SK-N-SH treated with all-trans-retinoic acid at 6 μM for 48 hours (cell line): ENCODE measurements around the gene PLCB1.
"Not testable (repeated sequence)": the region's sequence is repeated elsewhere in the genome, so short reads cannot be mapped to it uniquely, and the experiment has no call there.

ENCODE experiments used
- ATAC-seq: fragments of 200-7000 bp; cut with Tn5 transposase; 3 replicates; pipeline ENCODE4 v1.9.1; 2020; ENCODE audit warnings: mild to moderate bottlenecking, moderate library complexity
- CREB5 ChIP-seq: fragments of 250-450 bp; sonication (Bioruptor Pico); IDR thresholded peaks from 2 replicates; pipeline ENCODE4 v1.5.1; 2020; ENCODE audit warnings: low read depth, mild to moderate bottlenecking, moderate library complexity
- ESRRG ChIP-seq: fragments of 250-450 bp; sonication (Bioruptor Pico); IDR thresholded peaks from 2 replicates; pipeline ENCODE4 v1.6.1; 2021; ENCODE audit warnings: mild to moderate bottlenecking
- GLIS3 ChIP-seq: fragments of 250-450 bp; sonication (Bioruptor Pico); IDR thresholded peaks from 2 replicates; pipeline ENCODE4 v1.5.0; 2020; ENCODE audit warnings: mild to moderate bottlenecking, moderate library complexity
- ISL1 ChIP-seq: fragments of 250-450 bp; sonication (Bioruptor Pico); IDR thresholded peaks from 2 replicates; pipeline ENCODE4 v2.1.2; 2022; ENCODE audit warnings: mild to moderate bottlenecking, moderate library complexity
- PATZ1 ChIP-seq: fragments of 250-450 bp; sonication (Bioruptor Pico); IDR thresholded peaks from 2 replicates; pipeline ENCODE4 v1.8.0; 2020; ENCODE audit warnings: mild to moderate bottlenecking, moderate library complexity, borderline replicate concordance
- PPARA ChIP-seq: fragments of 250-450 bp; sonication (Bioruptor Pico); IDR thresholded peaks from 2 replicates; pipeline ENCODE4 v1.5.0; 2020; ENCODE audit warnings: mild to moderate bottlenecking, borderline replicate concordance
- RARB ChIP-seq: fragments of 250-450 bp; sonication (Bioruptor Pico); IDR thresholded peaks from 2 replicates; pipeline ENCODE4 v1.8.0; 2021; ENCODE audit warnings: mild to moderate bottlenecking, moderate library complexity
- TCF4 ChIP-seq: fragments of 250-450 bp; sonication (Bioruptor Pico); IDR thresholded peaks from 2 replicates; pipeline ENCODE4 v1.8.0; 2021; ENCODE audit warnings: mild to moderate bottlenecking, moderate library complexity, borderline replicate concordance
- TOX ChIP-seq: fragments of 250-450 bp; sonication (Bioruptor Pico); IDR thresholded peaks from 2 replicates; pipeline ENCODE4 v1.8.0; 2021; ENCODE audit warnings: mild to moderate bottlenecking, moderate library complexity, borderline replicate concordance
- ZFP3 ChIP-seq: fragments of 250-450 bp; sonication (Bioruptor Pico); IDR thresholded peaks from 2 replicates; pipeline ENCODE4 v1.5.0; 2020; ENCODE audit warnings: mild to moderate bottlenecking, moderate library complexity
- ZNF70 ChIP-seq: fragments of 450-650 bp; formaldehyde crosslinking; IDR thresholded peaks from 2 replicates; pipeline ENCODE4 v1.5.0; 2020; ENCODE audit warnings: mild to moderate bottlenecking, moderate library complexity
- ZNF8 ChIP-seq: fragments of 450-650 bp; formaldehyde crosslinking; IDR thresholded peaks from 2 replicates; pipeline ENCODE4 v1.5.0; 2020; ENCODE audit warnings: mild to moderate bottlenecking, moderate library complexity
- TF ChIP-seq, protein P1 (sequence below): fragments of 250-450 bp; sonication (Bioruptor Pico); IDR thresholded peaks from 2 replicates; pipeline ENCODE4 v1.5.1; 2021; ENCODE audit warnings: mild to moderate bottlenecking, moderate library complexity
- TF ChIP-seq, protein P2 (sequence below): fragments of 250-450 bp; sonication (Bioruptor Pico); IDR thresholded peaks from 2 replicates; pipeline ENCODE4 v1.5.0; 2020; ENCODE audit warnings: mild to moderate bottlenecking, moderate library complexity

The PLCB1 gene

DNA sequence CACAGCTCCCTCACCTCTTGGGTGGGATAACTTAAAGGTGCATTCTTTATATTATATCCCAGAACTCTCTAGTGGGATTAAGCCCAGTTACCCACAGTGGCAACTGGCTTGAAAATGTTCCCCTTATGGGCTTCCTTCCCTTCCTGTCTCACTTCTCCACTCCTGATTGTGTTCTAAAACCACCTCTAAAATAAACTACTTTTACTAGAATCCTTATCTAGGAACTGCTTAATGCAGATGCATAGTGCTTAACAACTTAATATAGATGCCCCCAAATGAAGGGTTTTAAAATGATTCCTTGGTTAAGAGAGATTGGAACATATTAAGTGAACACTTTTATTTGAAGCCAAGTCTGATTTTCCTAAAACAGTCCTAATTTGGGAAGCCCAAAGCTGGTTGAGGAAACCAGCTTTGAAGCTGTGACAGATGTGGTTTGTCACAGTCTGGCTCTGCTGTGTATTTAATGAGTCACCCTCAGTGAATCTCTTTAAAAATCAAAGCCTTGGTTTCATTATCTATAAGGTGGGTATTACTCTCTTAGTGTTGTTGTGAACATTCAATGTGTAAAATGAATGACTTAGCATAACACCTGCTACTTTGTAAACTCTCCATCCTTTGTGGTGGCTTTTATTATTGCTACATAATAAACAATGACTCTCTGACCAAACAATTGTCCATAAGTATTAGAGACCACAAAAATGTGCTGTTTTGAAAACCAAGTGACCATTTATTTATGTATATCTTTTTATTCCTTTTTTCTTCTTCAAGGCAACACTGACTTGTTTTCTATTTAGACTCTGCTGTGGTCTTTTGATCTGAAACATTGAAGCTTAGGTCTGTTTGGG is 24.4 kb downstream of the PLCB1 start:
- TF ChIP-seq, protein P1, sequence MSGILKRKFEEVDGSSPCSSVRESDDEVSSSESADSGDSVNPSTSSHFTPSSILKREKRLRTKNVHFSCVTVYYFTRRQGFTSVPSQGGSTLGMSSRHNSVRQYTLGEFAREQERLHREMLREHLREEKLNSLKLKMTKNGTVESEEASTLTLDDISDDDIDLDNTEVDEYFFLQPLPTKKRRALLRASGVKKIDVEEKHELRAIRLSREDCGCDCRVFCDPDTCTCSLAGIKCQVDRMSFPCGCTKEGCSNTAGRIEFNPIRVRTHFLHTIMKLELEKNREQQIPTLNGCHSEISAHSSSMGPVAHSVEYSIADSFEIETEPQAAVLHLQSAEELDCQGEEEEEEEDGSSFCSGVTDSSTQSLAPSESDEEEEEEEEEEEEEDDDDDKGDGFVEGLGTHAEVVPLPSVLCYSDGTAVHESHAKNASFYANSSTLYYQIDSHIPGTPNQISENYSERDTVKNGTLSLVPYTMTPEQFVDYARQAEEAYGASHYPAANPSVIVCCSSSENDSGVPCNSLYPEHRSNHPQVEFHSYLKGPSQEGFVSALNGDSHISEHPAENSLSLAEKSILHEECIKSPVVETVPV (CRISPR knock-in tag): no peak
- TF ChIP-seq TOX (CRISPR knock-in tag): no peak
- no peak for TF ChIP-seq ZFP3 (CRISPR knock-in tag)
- ATAC-seq: peak; percentile 14; the same call in 1 of the 3 replicates

DNA sequence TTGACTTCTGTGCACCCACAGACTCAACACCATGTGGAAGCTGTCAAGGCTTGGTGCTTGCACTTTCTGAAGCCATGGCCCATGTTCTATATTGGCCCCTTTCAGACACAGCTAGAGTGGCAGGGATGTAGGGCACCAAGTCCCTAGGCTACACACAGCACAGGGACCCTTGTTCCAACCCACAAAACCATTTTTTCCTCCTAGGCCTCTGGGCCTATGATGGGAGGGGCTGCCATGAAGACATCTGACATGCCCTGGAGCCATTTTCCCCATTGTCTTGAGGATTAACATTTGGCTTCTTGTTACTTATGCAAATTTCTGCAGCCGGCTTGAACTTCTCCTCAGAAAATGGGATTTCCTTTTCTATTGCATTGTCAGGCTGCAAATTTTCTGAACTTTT is 27.2 kb downstream of the PLCB1 start:
- ATAC-seq: not testable (repeated sequence)

GRCh38 chr20:8161264-8162071 is 29.4 kb downstream of the PLCB1 start:
- peak; percentile 41 for TF ChIP-seq ISL1 (CRISPR knock-in tag)
- no peak for TF ChIP-seq ESRRG (CRISPR knock-in tag)
- peak; percentile 94 for ATAC-seq

DNA sequence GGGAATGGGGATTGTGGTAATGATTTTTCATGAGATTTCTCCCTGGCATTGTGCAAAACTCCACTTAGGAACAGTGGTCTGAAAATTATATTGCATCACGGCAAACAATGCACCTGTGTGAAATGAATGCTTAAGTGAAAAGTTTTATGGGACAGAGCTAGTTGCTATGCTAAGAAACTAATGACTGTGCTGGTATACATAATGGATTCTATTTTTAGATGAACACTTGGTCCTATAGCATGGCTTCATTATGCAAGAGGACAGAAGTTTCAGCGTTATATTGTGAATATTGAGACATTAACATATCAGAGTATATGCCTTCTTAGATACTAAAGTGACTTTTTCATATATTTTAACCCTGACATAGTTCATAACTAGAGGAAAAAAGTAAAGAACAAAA is 30.5 kb downstream of the PLCB1 start:
- ATAC-seq: no peak
- TF ChIP-seq ZNF70 (CRISPR knock-in tag): no peak
- TF ChIP-seq PATZ1 (CRISPR knock-in tag): no peak
- no peak for TF ChIP-seq PPARA (CRISPR knock-in tag)
- TF ChIP-seq RARB (CRISPR knock-in tag): no peak
- TF ChIP-seq, all 23 proteins: peak for 0

DNA sequence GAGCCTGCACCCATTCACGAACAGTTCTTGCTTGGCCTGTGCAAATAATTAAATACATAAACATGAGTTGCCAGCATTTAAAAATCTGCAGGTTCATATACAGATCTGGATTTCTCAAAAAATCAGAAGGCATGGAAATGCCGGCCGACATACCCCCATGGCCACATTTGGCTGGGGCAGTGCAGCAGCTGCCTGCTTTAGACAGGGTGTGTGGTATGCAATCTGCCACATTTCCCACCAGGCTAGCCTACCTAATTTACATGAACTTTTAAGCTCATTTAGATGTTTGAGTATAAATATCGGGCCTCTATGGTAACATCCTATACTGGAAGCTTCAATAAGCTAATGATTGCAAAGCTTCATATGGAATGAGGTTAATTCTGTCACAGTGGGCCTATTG is 31.5 kb downstream of the PLCB1 start:
- ATAC-seq: no peak
- TF ChIP-seq ZNF8 (CRISPR knock-in tag) (no peak), TOX (CRISPR knock-in tag) (no peak), ZNF70 (CRISPR knock-in tag) (no peak), GLIS3 (no peak), TCF4 (CRISPR knock-in tag) (no peak), CREB5 (CRISPR knock-in tag) (no peak)
- TF ChIP-seq, protein P2, sequence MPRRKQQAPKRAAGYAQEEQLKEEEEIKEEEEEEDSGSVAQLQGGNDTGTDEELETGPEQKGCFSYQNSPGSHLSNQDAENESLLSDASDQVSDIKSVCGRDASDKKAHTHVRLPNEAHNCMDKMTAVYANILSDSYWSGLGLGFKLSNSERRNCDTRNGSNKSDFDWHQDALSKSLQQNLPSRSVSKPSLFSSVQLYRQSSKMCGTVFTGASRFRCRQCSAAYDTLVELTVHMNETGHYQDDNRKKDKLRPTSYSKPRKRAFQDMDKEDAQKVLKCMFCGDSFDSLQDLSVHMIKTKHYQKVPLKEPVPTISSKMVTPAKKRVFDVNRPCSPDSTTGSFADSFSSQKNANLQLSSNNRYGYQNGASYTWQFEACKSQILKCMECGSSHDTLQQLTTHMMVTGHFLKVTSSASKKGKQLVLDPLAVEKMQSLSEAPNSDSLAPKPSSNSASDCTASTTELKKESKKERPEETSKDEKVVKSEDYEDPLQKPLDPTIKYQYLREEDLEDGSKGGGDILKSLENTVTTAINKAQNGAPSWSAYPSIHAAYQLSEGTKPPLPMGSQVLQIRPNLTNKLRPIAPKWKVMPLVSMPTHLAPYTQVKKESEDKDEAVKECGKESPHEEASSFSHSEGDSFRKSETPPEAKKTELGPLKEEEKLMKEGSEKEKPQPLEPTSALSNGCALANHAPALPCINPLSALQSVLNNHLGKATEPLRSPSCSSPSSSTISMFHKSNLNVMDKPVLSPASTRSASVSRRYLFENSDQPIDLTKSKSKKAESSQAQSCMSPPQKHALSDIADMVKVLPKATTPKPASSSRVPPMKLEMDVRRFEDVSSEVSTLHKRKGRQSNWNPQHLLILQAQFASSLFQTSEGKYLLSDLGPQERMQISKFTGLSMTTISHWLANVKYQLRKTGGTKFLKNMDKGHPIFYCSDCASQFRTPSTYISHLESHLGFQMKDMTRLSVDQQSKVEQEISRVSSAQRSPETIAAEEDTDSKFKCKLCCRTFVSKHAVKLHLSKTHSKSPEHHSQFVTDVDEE (CRISPR knock-in tag): no peak
- TF ChIP-seq, all 23 proteins: peak for 0

DNA sequence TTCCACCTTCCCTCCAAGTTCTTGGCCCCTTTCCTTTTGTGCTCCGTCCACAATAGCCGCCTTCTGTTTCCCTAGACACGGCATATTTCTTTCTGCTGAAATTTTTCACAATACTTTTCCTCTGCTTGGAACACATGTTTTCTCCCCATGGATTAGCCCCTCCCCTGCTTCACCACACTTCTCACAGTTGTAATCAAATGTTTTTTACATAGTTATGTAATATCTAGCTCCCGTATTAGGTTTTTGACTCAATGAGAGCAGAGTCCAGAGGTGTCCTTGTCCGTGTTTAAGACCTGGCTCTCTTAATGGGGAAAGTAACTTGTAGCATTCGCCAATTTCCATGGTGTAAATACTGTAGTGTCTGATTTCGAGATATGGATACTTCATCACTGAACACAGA is 34.7 kb downstream of the PLCB1 start:
- TF ChIP-seq TOX (CRISPR knock-in tag): no peak
- ATAC-seq: no peak
